HCT116 (cell line): Measurements from ENCODE around the gene GIMAP6. TPM values are rescaled to one million over a fixed set of nuclear protein-coding genes. Genes with fewer than 3 reads are reported as not detected.

Experiments used
- ATAC-seq: fragments of 200-7000 bp; cut with Tn5 transposase; 2 replicates; pipeline ENCODE4 v1.9.1; 2020; ENCODE audit warnings: mild to moderate bottlenecking, moderate library complexity
- BruUV-seq: library from RNA; stranded (reverse); fragments of 400-500 nt; replicated peaks from 2 replicates; lab custom pipeline; 2021; lab: Mats Ljungman, UMichigan
- CTCF ChIA-PET: fragments of 300-600 bp; sonication (Branson Sonifier 250); formaldehyde crosslinking; loops from one replicate; lab custom pipeline; 2021; ENCODE audit warnings: antibody characterized with exemption; lab: Charles Lee
- POLR2A ChIA-PET: fragments of 300-600, 350-600 bp; sonication (Branson Sonifier 250); formaldehyde crosslinking; loops from one replicate; lab custom pipeline; 2021; ENCODE audit warnings: antibody characterized with exemption; lab: Charles Lee
- RAD21 ChIA-PET, 2 experiments: fragments of 300-600 bp; sonication (Branson Sonifier 250); formaldehyde crosslinking; loops; one replicate each; lab custom pipeline; 2023; ENCODE audit warnings: low total read pairs in 2 of 2; ENCODE audit not compliant: uncharacterized antibody in 2 of 2, unreplicated experiment in 2 of 2, low non-redundant PET in 1 of 2; lab: Charles Lee
- DNase-seq: peaks from one replicate; pipeline ENCODE4 v3.0.0-alpha.2; 2010; ENCODE audit warnings: low read depth, low spot score
- H2AFZ ChIP-seq: fragments of 200-600 bp; shearing (Covaris generic), sonication (generic); 2 replicates; pipeline ENCODE4 v1.6.1; 2017; ENCODE audit warnings: low read depth, mixed run types, mixed read lengths, antibody characterized with exemption, low read length; ENCODE audit not compliant: poor library complexity, severe bottlenecking
- H3K27ac ChIP-seq: 2 replicates; pipeline ENCODE4 v1.5.1; 2012; ENCODE audit warnings: low read depth, low read length
- H3K27me3 ChIP-seq: fragments of 200-600 bp; sonication (generic); 2 replicates; pipeline ENCODE4 v1.6.1; 2016; ENCODE audit warnings: mixed run types, low read length, mixed read lengths; ENCODE audit not compliant: insufficient read depth
- H3K36me3 ChIP-seq, 2 experiments: fragments of 200-500 bp in 1 of 2; fragments of 200-600 bp in 1 of 2; sonication (Bioruptor generic) in 1 of 2; sonication (generic) in 1 of 2; 2 replicates each; pipeline versions ENCODE4 v1.5.1 to v1.6.1; 2014 to 2016; ENCODE audit warnings: low read length in 2 of 2, inconsistent platforms in 1 of 2, mixed read lengths in 1 of 2, mixed run types in 1 of 2; ENCODE audit not compliant: insufficient read depth in 2 of 2, control insufficient read depth in 1 of 2
- H3K4me1 ChIP-seq, 2 experiments: fragments of 200-600 bp in 1 of 2; sonication (generic) in 1 of 2; 2 replicates each; pipeline versions ENCODE4 v1.5.1 to v1.6.1; 2012 to 2017; ENCODE audit warnings: low read length in 2 of 2, inconsistent platforms in 1 of 2, mild to moderate bottlenecking in 1 of 2, mixed read lengths in 1 of 2, mixed run types in 1 of 2, moderate library complexity in 1 of 2; ENCODE audit not compliant: insufficient read depth in 2 of 2, control insufficient read depth in 1 of 2
- H3K4me2 ChIP-seq: fragments of 200-600 bp; sonication (generic); 2 replicates; pipeline ENCODE4 v1.6.1; 2017; ENCODE audit warnings: mixed run types, low read length, mixed read lengths
- H3K4me3 ChIP-seq, 2 experiments: fragments of 200-600 bp in 1 of 2; sonication (generic) in 1 of 2; replicated peaks in 1 of 2; 2 replicates each; pipeline ENCODE4 v1.5.1; 2011 to 2016; ENCODE audit warnings: low read length in 2 of 2, control low read depth in 1 of 2, low read depth in 1 of 2, mild to moderate bottlenecking in 1 of 2, mixed read lengths in 1 of 2, mixed run types in 1 of 2
- H3K79me2 ChIP-seq: fragments of 200-600 bp; sonication (generic); 2 replicates; pipeline ENCODE4 v1.6.1; 2017; ENCODE audit warnings: mild to moderate bottlenecking, mixed run types, low read length, moderate library complexity, mixed read lengths; ENCODE audit not compliant: insufficient read depth
- H3K9ac ChIP-seq: fragments of 200-600 bp; sonication (generic); 2 replicates; pipeline ENCODE4 v1.6.1; 2016; ENCODE audit warnings: low read length, mixed read lengths
- H3K9me2 ChIP-seq: fragments of 200-600 bp; sonication (generic), shearing (Covaris generic); 2 replicates; pipeline ENCODE4 v1.6.1; 2017; ENCODE audit warnings: mixed run types, mild to moderate bottlenecking, moderate library complexity; ENCODE audit not compliant: insufficient read depth
- H3K9me3 ChIP-seq, 2 experiments: fragments of 200-500 bp in 1 of 2; fragments of 200-600 bp in 1 of 2; sonication (Bioruptor generic) in 1 of 2; sonication (generic) in 1 of 2; 2 replicates each; pipeline ENCODE4 v1.6.1; 2014 to 2017; ENCODE audit warnings: low read length in 2 of 2, mixed read lengths in 2 of 2, inconsistent platforms in 1 of 2, low read depth in 1 of 2, mild to moderate bottlenecking in 1 of 2, mixed run types in 1 of 2, moderate library complexity in 1 of 2; ENCODE audit not compliant: control insufficient read depth in 1 of 2, insufficient read depth in 1 of 2
- H4K20me1 ChIP-seq: fragments of 200-600 bp; sonication (generic), shearing (Covaris generic); 2 replicates; pipeline ENCODE4 v1.6.1; 2017; ENCODE audit warnings: mixed run types, mild to moderate bottlenecking, moderate library complexity; ENCODE audit not compliant: insufficient read depth
- ATF3 ChIP-seq: IDR thresholded peaks from 2 replicates; pipeline ENCODE4 v1.6.1; 2012
- CBX3 ChIP-seq: IDR thresholded peaks from 2 replicates; pipeline ENCODE4 v1.6.1; 2012; ENCODE audit warnings: low read depth
- CEBPB ChIP-seq: IDR thresholded peaks from 2 replicates; pipeline ENCODE4 v1.6.1; 2012; ENCODE audit warnings: low read depth
- EGR1 ChIP-seq: IDR thresholded peaks from 2 replicates; pipeline ENCODE4 v1.6.1; 2012; ENCODE audit warnings: low read depth
- EZH2phosphoT487 ChIP-seq: fragments of 200-600 bp; IDR thresholded peaks from 2 replicates; pipeline ENCODE4 v1.6.1; 2018; ENCODE audit warnings: antibody characterized with exemption, borderline replicate concordance
- FOSL1 ChIP-seq: IDR thresholded peaks from 2 replicates; pipeline ENCODE4 v1.6.1; 2012; ENCODE audit warnings: low read depth
- POLR2AphosphoS5 ChIP-seq: IDR thresholded peaks from 2 replicates; pipeline ENCODE4 v1.6.1; 2011; ENCODE audit warnings: mild to moderate bottlenecking, low read depth, low read length, moderate library complexity
- RAD21 ChIP-seq: IDR thresholded peaks from 2 replicates; pipeline ENCODE4 v1.6.1; 2012; ENCODE audit warnings: low read depth, mild to moderate bottlenecking
- SP1 ChIP-seq: IDR thresholded peaks from 2 replicates; pipeline ENCODE4 v1.6.1; 2012; ENCODE audit warnings: low read depth
- SRF ChIP-seq: IDR thresholded peaks from 2 replicates; pipeline ENCODE4 v1.6.1; 2012; ENCODE audit warnings: low read depth
- YY1 ChIP-seq: IDR thresholded peaks from 2 replicates; pipeline ENCODE4 v1.6.1; 2011; ENCODE audit warnings: low read length, low read depth, moderate library complexity, mild to moderate bottlenecking; ENCODE audit not compliant: insufficient replicate concordance; ENCODE audit errors: extremely low read depth
- ZFX ChIP-seq: fragments of 450-650 bp; IDR thresholded peaks from 2 replicates; pipeline ENCODE4 v1.6.1; 2017
- intact Hi-C: fragments of 100-400 bp; cut with micrococcal nuclease; formaldehyde crosslinking; loops from 2 replicates; pipeline ENCODE4 v1.10.0; 2022
- total RNA-seq: library from RNA; stranded (reverse); gene quantifications from one replicate; pipeline ENCODE4 v1.2.1, GENCODE V29; 2021; ENCODE audit not compliant: unreplicated experiment
- TF ChIP-seq, protein P1 (sequence below): IDR thresholded peaks from 2 replicates; pipeline ENCODE4 v1.6.1; 2011; ENCODE audit warnings: mild to moderate bottlenecking, low read length, moderate library complexity; ENCODE audit not compliant: insufficient replicate concordance; ENCODE audit errors: extremely low read depth

GIMAP6 gene
- total RNA-seq, 1 experiment from 2014 or later: 0.12 TPM

DNA sequence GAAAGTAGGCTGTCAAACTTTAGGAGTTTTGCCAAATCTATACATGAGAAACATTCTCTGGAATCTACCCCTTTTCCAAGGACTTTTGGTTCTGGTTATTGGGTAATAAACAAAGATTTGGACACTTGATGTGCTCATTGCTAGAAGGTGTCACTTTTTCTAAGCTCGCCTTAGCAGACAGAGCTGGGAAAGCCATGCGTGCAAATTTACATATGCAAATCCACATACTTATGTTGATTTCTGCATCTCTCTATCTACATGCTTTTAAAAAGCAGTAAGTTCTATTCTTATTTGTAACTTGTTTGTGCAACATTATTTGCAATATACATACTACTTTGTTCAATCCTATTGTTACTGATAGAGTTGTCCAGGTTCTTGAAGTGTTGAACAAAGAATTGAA lies 22.5 kb upstream of the GIMAP6 start:
- RAD21 ChIA-PET: no interaction called here
- no peak overlapping the region for H3K4me2 ChIP-seq
- H3K36me3 ChIP-seq: no peaks in the 10 kb centered on the region

GRCh38 chr7:150649080-150649385 lies 16.8 kb upstream of the GIMAP6 start:
- Histone ChIP-seq H3K27me3 (no peaks in the 10 kb centered on the region), H3K79me2 (no peaks in the 10 kb centered on the region), H4K20me1 (no peaks in the 10 kb centered on the region), H3K9me3 (no peaks in the 10 kb centered on the region)
- CTCF ChIA-PET: no interaction called here
- POLR2A ChIA-PET: no interaction called here
- no peak for TF ChIP-seq CBX3
- TF ChIP-seq, protein P1, sequence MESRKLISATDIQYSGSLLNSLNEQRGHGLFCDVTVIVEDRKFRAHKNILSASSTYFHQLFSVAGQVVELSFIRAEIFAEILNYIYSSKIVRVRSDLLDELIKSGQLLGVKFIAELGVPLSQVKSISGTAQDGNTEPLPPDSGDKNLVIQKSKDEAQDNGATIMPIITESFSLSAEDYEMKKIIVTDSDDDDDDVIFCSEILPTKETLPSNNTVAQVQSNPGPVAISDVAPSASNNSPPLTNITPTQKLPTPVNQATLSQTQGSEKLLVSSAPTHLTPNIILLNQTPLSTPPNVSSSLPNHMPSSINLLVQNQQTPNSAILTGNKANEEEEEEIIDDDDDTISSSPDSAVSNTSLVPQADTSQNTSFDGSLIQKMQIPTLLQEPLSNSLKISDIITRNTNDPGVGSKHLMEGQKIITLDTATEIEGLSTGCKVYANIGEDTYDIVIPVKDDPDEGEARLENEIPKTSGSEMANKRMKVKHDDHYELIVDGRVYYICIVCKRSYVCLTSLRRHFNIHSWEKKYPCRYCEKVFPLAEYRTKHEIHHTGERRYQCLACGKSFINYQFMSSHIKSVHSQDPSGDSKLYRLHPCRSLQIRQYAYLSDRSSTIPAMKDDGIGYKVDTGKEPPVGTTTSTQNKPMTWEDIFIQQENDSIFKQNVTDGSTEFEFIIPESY: no peak
- TF ChIP-seq SRF: no peak
- TF ChIP-seq ATF3: no peak
- no peak for TF ChIP-seq YY1
- TF ChIP-seq SP1: no peak
- no peak for TF ChIP-seq FOSL1
- no peak for TF ChIP-seq CEBPB
- TF ChIP-seq POLR2AphosphoS5: no peak
- no peak for TF ChIP-seq EGR1
- TF ChIP-seq, all 23 proteins: peak for 0
- RAD21 ChIA-PET: no interaction called here
- Histone ChIP-seq H3K9me2 (no peaks in the 10 kb centered on the region), H3K4me1 (no peaks in the 10 kb centered on the region), H3K36me3 (no peaks in the 10 kb centered on the region), H3K4me3 (no peak overlapping the region), H3K4me2 (no peak overlapping the region), H3K27ac (no peak overlapping the region), H2AFZ (no peak overlapping the region), H3K9ac (no peak overlapping the region)
- intact Hi-C loops: no loop called here
- DNase-seq (no peak), ATAC-seq (no peak)
- no TSS peak for BruUV-seq

More for the DNA sequence above, 22.5 kb upstream of the GIMAP6 start:
- BruUV-seq: no TSS peak
- intact Hi-C loops: no loop called here
- Histone ChIP-seq H2AFZ (no peak overlapping the region), H3K4me1 (no peaks in the 10 kb centered on the region), H3K4me3 (no peak overlapping the region), H3K9ac (no peak overlapping the region), H3K27ac (no peak overlapping the region), H3K79me2 (no peaks in the 10 kb centered on the region), H3K9me3 (no peaks in the 10 kb centered on the region), H3K9me2 (no peaks in the 10 kb centered on the region), H3K27me3 (peaks cover 4% of the 10 kb centered on the region; the same call in 1 of the 2 replicates), H4K20me1 (no peaks in the 10 kb centered on the region)
- CTCF ChIA-PET: no interaction called here
- POLR2A ChIA-PET: no interaction called here
- ATAC-seq: no peak
- DNase-seq: no peak
- no peak for TF ChIP-seq RAD21
- no peak for TF ChIP-seq ZFX
- TF ChIP-seq EZH2phosphoT487: no peak
- TF ChIP-seq, all 23 proteins: peak for 0
